Cardiac fibroblast (primary cell): Measurements from ENCODE around the gene NFAT5.
A peak's percentile ranks its signal among the peaks of the same experiment; 100 is the strongest.

Source experiments
- DNase-seq, 2 donors: peaks; one replicate each; pipeline versions ENCODE4 v3.0.0 to v3.0.0-alpha.2; 2010; ENCODE audit warnings: low read depth in 2 of 2
- H3K4me3 ChIP-seq, 2 donors: replicated peaks in 1 of 2; 1 replicate in 1 of 2; 2 replicates in 1 of 2; pipeline ENCODE4 v1.5.1; 2011; ENCODE audit warnings: low read depth in 2 of 2, low read length in 2 of 2, mild to moderate bottlenecking in 2 of 2, moderate library complexity in 1 of 2
- CTCF ChIP-seq: IDR thresholded peaks from one replicate; pipeline ENCODE4 v1.5.1; 2011; ENCODE audit warnings: low read depth, mild to moderate bottlenecking, low read length, inconsistent platforms

Gene NFAT5

GRCh38 chr16:69613378-69614154 is 47.8 kb downstream of the NFAT5 start:
- peak; percentile 41 to 65 for DNase-seq
- TF ChIP-seq CTCF, result no peak
- H3K4me3 ChIP-seq, result no peak overlapping the region

- no peak for TF ChIP-seq CTCF
- no peak for DNase-seq
- H3K4me3 ChIP-seq, result no peak overlapping the region
These were observed 49.8 kb downstream of the NFAT5 start for GRCh38 chr16:69615528-69615927.

- no peak overlapping the region for H3K4me3 ChIP-seq
- no peak for DNase-seq
- TF ChIP-seq CTCF, result no peak
These were observed 50.3 kb downstream of the NFAT5 start for GRCh38 chr16:69616082-69616481.

- no peak for TF ChIP-seq CTCF
These were observed 52.5 kb downstream of the NFAT5 start for GRCh38 chr16:69618307-69618706.

GRCh38 chr16:69618721-69619120 is 53.0 kb downstream of the NFAT5 start:
- H3K4me3 ChIP-seq, result no peak overlapping the region
- TF ChIP-seq CTCF, result no peak
- DNase-seq, result no peak

More at GRCh38 chr16:69618307-69618706, 52.5 kb downstream of the NFAT5 start:
- DNase-seq, result peak; percentile 23 to 35
- H3K4me3 ChIP-seq, result no peak overlapping the region

- no peak for TF ChIP-seq CTCF
These were observed 53.7 kb downstream of the NFAT5 start for GRCh38 chr16:69619514-69619913.

More at GRCh38 chr16:69619514-69619913, 53.7 kb downstream of the NFAT5 start:
- peak; percentile 9 to 34 for DNase-seq
- no peak overlapping the region for H3K4me3 ChIP-seq
